Activated B cell treated with CpG ODN at 0.5 μM for 24 hours (primary cell): ENCODE results near the gene FOXA3. TPM values are rescaled to one million over a fixed set of nuclear protein-coding genes. Genes with fewer than 3 reads are reported as not detected.

Experiments used
- ATAC-seq: fragments of 200-7000 bp; cut with Tn5 transposase; one replicate; pipeline ENCODE4 v1.10.0; 2021; ENCODE audit warnings: low read depth, mild to moderate bottlenecking, moderate library complexity
- CTCF ChIA-PET: fragments of 350-600 bp; sonication (Branson Sonifier 250); formaldehyde crosslinking; loops from one replicate; lab custom pipeline; 2021; ENCODE audit warnings: antibody characterized with exemption; lab: Charles Lee
- POLR2A ChIA-PET: fragments of 350-600 bp; sonication (Branson Sonifier 250); formaldehyde crosslinking; loops from one replicate; lab custom pipeline; 2021; ENCODE audit warnings: antibody characterized with exemption; lab: Charles Lee
- DNase-seq: peaks from one replicate; pipeline ENCODE4 v3.0.0; 2022
- H3K27ac Mint-ChIP-seq: one replicate; pipeline ENCODE4 v1.8.0; 2020; ENCODE audit warnings: mixed read lengths
- H3K27me3 Mint-ChIP-seq: one replicate; pipeline ENCODE4 v1.8.0; 2021; ENCODE audit warnings: mixed read lengths
- H3K36me3 Mint-ChIP-seq: one replicate; pipeline ENCODE4 v1.8.0; 2021; ENCODE audit warnings: low read depth, mixed read lengths
- H3K4me1 Mint-ChIP-seq: one replicate; pipeline ENCODE4 v1.8.0; 2021; ENCODE audit warnings: mixed read lengths
- H3K4me3 Mint-ChIP-seq: one replicate; pipeline ENCODE4 v1.8.0; 2020; ENCODE audit warnings: mild to moderate bottlenecking, mixed read lengths
- H3K9me3 Mint-ChIP-seq: one replicate; pipeline ENCODE4 v1.8.0; 2020; ENCODE audit warnings: mixed read lengths
- CTCF ChIP-seq: fragments of 200-600 bp; IDR thresholded peaks from one replicate; pipeline ENCODE4 v1.8.0; 2022; ENCODE audit warnings: antibody characterized with exemption, mild to moderate bottlenecking
- intact Hi-C: fragments of 100-400 bp; cut with micrococcal nuclease; formaldehyde crosslinking; loops from one replicate; pipeline ENCODE4 v1.15.1; 2024
- total RNA-seq: library from RNA; stranded (reverse); gene quantifications from 2 replicates; pipeline ENCODE4 v1.2.3, GENCODE V29; 2022

The FOXA3 gene
- total RNA-seq, 1 donor from 2014 or later, result not detected

DNA sequence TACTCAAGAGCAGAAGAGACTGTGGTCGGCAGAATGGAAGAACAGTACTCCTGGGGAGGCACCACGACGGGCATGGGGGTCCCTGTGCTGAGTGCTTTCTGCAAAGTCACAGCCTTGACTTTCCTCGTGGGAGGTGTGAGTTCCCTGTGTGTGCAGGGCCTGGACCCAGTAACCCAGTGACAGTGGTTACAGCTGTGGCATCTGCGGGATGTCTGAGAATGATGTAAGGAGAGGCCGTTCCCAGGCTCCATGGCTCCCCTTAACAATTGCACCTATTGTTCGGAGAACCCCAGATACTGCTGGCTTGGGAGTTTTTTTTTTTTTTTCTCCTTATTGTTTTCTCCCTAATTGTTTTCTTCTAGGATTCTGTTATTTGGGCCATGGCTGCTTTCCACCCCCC, 55.6 kb downstream of the FOXA3 start:
- intact Hi-C loops, result no loop called here
- no peaks in the 10 kb centered on the region for H3K9me3 Mint-ChIP-seq
- ChIA-PET POLR2A (no interaction called here), CTCF (no interaction called here)
- no peak overlapping the region for H3K27ac Mint-ChIP-seq
- H3K27me3 Mint-ChIP-seq, result peaks cover 16% of the 10 kb centered on the region
- H3K36me3 Mint-ChIP-seq, result no peaks in the 10 kb centered on the region
- DNase-seq (no peak), ATAC-seq (no peak)
- no peaks in the 10 kb centered on the region for H3K4me1 Mint-ChIP-seq
- no peak for TF ChIP-seq CTCF
- H3K4me3 Mint-ChIP-seq, result no peak overlapping the region

GRCh38 chr19:45920458-45920857, 56.3 kb downstream of the FOXA3 start:
- Mint-ChIP-seq H3K4me3 (no peak overlapping the region), H3K4me1 (no peaks in the 10 kb centered on the region), H3K9me3 (no peaks in the 10 kb centered on the region), H3K27me3 (peaks cover 15% of the 10 kb centered on the region), H3K36me3 (no peaks in the 10 kb centered on the region), H3K27ac (no peak overlapping the region)
- intact Hi-C loops, result no loop called here
- ChIA-PET CTCF (no interaction called here), POLR2A (no interaction called here)
- DNase-seq, result no peak
- no peak for ATAC-seq
- TF ChIP-seq CTCF, result no peak

- Mint-ChIP-seq H3K4me1 (peaks cover 2% of the 10 kb centered on the region), H3K36me3 (no peaks in the 10 kb centered on the region), H3K27ac (no peak overlapping the region), H3K9me3 (no peaks in the 10 kb centered on the region), H3K4me3 (no peak overlapping the region), H3K27me3 (peaks cover 10% of the 10 kb centered on the region)
- no peak for TF ChIP-seq CTCF
- ATAC-seq (no peak), DNase-seq (no peak)
- intact Hi-C loops, result no loop called here
- CTCF ChIA-PET, result no interaction called here
- POLR2A ChIA-PET, result no interaction called here
These were observed 58.2 kb downstream of the FOXA3 start for GRCh38 chr19:45922281-45922680.

Other genes with a start within 250 kb of the FOXA3 start
- 73.8 and 97.7 TPM in 2 replicates for gene EML2, start 224.9 kb upstream of the FOXA3 start, total RNA-seq
- 0.49 and 0.69 TPM in 2 replicates for gene GIPR, start 196.1 kb upstream of the FOXA3 start, total RNA-seq
- 507 and 570 TPM in 2 replicates for gene SNRPD2, start 172.4 kb upstream of the FOXA3 start, total RNA-seq
- 19.3 and 21.1 TPM in 2 replicates for gene QPCTL, start 171.7 kb upstream of the FOXA3 start, total RNA-seq
- 36.3 and 44.0 TPM in 2 replicates for gene FBXO46, start 133.4 kb upstream of the FOXA3 start, total RNA-seq
- gene MEIOSIN, start 130.9 kb upstream of the FOXA3 start, total RNA-seq, result not detected in 2 replicates
- 1.2 and 1.9 TPM in 2 replicates for gene SIX5, start 95.1 kb upstream of the FOXA3 start, total RNA-seq
- gene DMPK, start 81.8 kb upstream of the FOXA3 start, total RNA-seq, result 34.3 and 39.0 TPM in 2 replicates
- 64.7 and 77.3 TPM in 2 replicates for gene DMWD, start 71.5 kb upstream of the FOXA3 start, total RNA-seq
- 0.29 and 0.51 TPM in 2 replicates for gene RSPH6A, start 49.0 kb upstream of the FOXA3 start, total RNA-seq
- gene SYMPK, start 1.2 kb upstream of the FOXA3 start, total RNA-seq, result 131 and 150 TPM in 2 replicates
- gene IRF2BP1, start 21.8 kb downstream of the FOXA3 start, total RNA-seq, result 14.8 and 17.5 TPM in 2 replicates
- 5.6 and 6.0 TPM in 2 replicates for gene MYPOP, start 38.3 kb downstream of the FOXA3 start, total RNA-seq
- not detected in 2 replicates for gene NANOS2, start 50.5 kb downstream of the FOXA3 start, total RNA-seq
- not detected in 2 replicates for gene NOVA2, start 109.5 kb downstream of the FOXA3 start, total RNA-seq
- gene CCDC61, start 131.1 kb downstream of the FOXA3 start, total RNA-seq, result 24.9 and 26.9 TPM in 2 replicates
- not detected in 2 replicates for gene PGLYRP1, start 158.7 kb downstream of the FOXA3 start, total RNA-seq
- not detected in 2 replicates for gene IGFL4, start 176.7 kb downstream of the FOXA3 start, total RNA-seq